Activated T-helper 1 cell treated with anti-CD3 and anti-CD28 coated beads, Interleukin-12 subunit alpha, Interleukin-12 subunit beta, Interleukin-2, Interleukin-4 antibody, amounts not matched to agents 30 ng/mL and 10 ng/mL and 1 ng/mL, durations not matched to agents 14 hours and 24 hours and 36 hours (primary cell): ENCODE results near the gene CNP. TPM values are rescaled to one million over a fixed set of nuclear protein-coding genes. Genes with fewer than 3 reads are reported as not detected.

Source experiments
- DNase-seq: peaks from one replicate; pipeline ENCODE4 v3.0.0; 2021; ENCODE audit warnings: low spot score
- H3K27ac Mint-ChIP-seq: one replicate; pipeline ENCODE4 v1.8.0; 2021; ENCODE audit warnings: mild to moderate bottlenecking, mixed read lengths
- H3K27me3 Mint-ChIP-seq: one replicate; pipeline ENCODE4 v1.8.0; 2022; ENCODE audit warnings: mild to moderate bottlenecking, moderate library complexity, mixed read lengths; ENCODE audit not compliant: insufficient read depth
- H3K36me3 Mint-ChIP-seq: one replicate; pipeline ENCODE4 v1.8.0; 2021; ENCODE audit warnings: low read depth, mixed read lengths
- H3K4me1 Mint-ChIP-seq: one replicate; pipeline ENCODE4 v1.8.0; 2021; ENCODE audit warnings: low read depth, mixed read lengths
- H3K4me3 Mint-ChIP-seq: one replicate; pipeline ENCODE4 v1.8.0; 2021; ENCODE audit warnings: mild to moderate bottlenecking, moderate library complexity, mixed read lengths
- H3K9me3 Mint-ChIP-seq: one replicate; pipeline ENCODE4 v1.8.0; 2021; ENCODE audit warnings: mixed read lengths
- intact Hi-C: fragments of 100-400 bp; cut with micrococcal nuclease; formaldehyde crosslinking; loops from one replicate; pipeline ENCODE4 v1.15.1; 2024
- total RNA-seq: library from RNA; stranded (reverse); gene quantifications from 2 replicates; pipeline ENCODE4 v1.2.3, GENCODE V29; 2022

The CNP gene
- total RNA-seq, result 89.1 and 89.8 TPM in 2 replicates

- H3K27ac Mint-ChIP-seq, result peak within 1 kb of the TSS; percentile 82
- H3K9me3 Mint-ChIP-seq, result no peaks in the 10 kb centered on the region
- peaks cover 29% of the 10 kb centered on the region for H3K4me1 Mint-ChIP-seq
- peak within 1 kb of the TSS; percentile 87 for H3K4me3 Mint-ChIP-seq
- no peaks in the 10 kb centered on the region for H3K27me3 Mint-ChIP-seq
- intact Hi-C loops, result loop anchor here (1.0 to 5.0 kb wide), 8 partner anchors 36 to 856 kb away; partner anchors contain the start of genes BECN1, DHX58, DNAJC7 and KLHL11
- H3K36me3 Mint-ChIP-seq, result peaks cover 10% of the 10 kb centered on the region
- DNase-seq, result peak; percentile 87
Observed at GRCh38 chr17:41966463-41967140, at the start of gene CNP. Gene CNP (plus strand): TSS chr17:41966795. CDS start chr17:41966885, 90 bp downstream.

GRCh38 chr17:41917192-41917591 lies 49.4 kb upstream of the CNP start:
- H3K4me1 Mint-ChIP-seq, result peaks cover 32% of the 10 kb centered on the region
- H3K27me3 Mint-ChIP-seq, result no peaks in the 10 kb centered on the region
- intact Hi-C loops, result loop anchor here (5.0 kb wide), 1 partner anchor 370 kb away; the partner anchor contains the start of gene STAT5A
- H3K9me3 Mint-ChIP-seq, result no peaks in the 10 kb centered on the region
- no peak for DNase-seq
- H3K4me3 Mint-ChIP-seq, result peak overlapping the region; percentile 95
- H3K36me3 Mint-ChIP-seq, result peaks cover 20% of the 10 kb centered on the region
- peak overlapping the region; percentile 71 for H3K27ac Mint-ChIP-seq

- Mint-ChIP-seq H3K4me3 (peak overlapping the region; percentile 95), H3K9me3 (no peaks in the 10 kb centered on the region), H3K4me1 (peaks cover 32% of the 10 kb centered on the region), H3K27me3 (no peaks in the 10 kb centered on the region), H3K36me3 (peaks cover 14% of the 10 kb centered on the region), H3K27ac (peak overlapping the region; percentile 71)
- intact Hi-C loops, result loop anchor here (2.0 to 5.0 kb wide), 4 partner anchors 195 to 370 kb away; partner anchors contain the start of genes DHX58, EIF1, RAB5C and STAT5A
- DNase-seq, result peak; percentile 13
Observed at GRCh38 chr17:41917679-41918313, 48.8 kb upstream of the CNP start.

- peak; percentile 98 for DNase-seq
Observed at GRCh38 chr17:41918314-41919164, 48.1 kb upstream of the CNP start, which contains the start of gene ACLY. Gene ACLY (minus strand): TSS chr17:41918951. CDS start chr17:41913873, 5,078 bp downstream.

GRCh38 chr17:41919165-41919817 lies 47.3 kb upstream of the CNP start:
- intact Hi-C loops, result loop anchor here (1.0 to 5.0 kb wide), 8 partner anchors 11 to 368 kb away; partner anchors contain the start of genes CNP, DHX58, DNAJC7 and EIF1
- no peak for DNase-seq

More at GRCh38 chr17:41918314-41919164, 48.1 kb upstream of the CNP start, which contains the start of gene ACLY:
- peak within 1 kb of the TSS; percentile 95 for H3K4me3 Mint-ChIP-seq
- no peaks in the 10 kb centered on the region for H3K9me3 Mint-ChIP-seq
- H3K4me1 Mint-ChIP-seq, result peaks cover 32% of the 10 kb centered on the region
- intact Hi-C loops, result loop anchor here (1.0 to 5.0 kb wide), 8 partner anchors 12 to 369 kb away; partner anchors contain the start of genes CNP, DHX58, DNAJC7 and EIF1
- H3K36me3 Mint-ChIP-seq, result peaks cover 10% of the 10 kb centered on the region
- H3K27me3 Mint-ChIP-seq, result no peaks in the 10 kb centered on the region
- peak within 1 kb of the TSS; percentile 90 for H3K27ac Mint-ChIP-seq

GRCh38 chr17:41919840-41920579 lies 46.6 kb upstream of the CNP start:
- Mint-ChIP-seq H3K9me3 (no peaks in the 10 kb centered on the region), H3K4me1 (peaks cover 21% of the 10 kb centered on the region), H3K36me3 (peaks cover 5% of the 10 kb centered on the region), H3K27me3 (no peaks in the 10 kb centered on the region), H3K4me3 (peak overlapping the region; percentile 95), H3K27ac (peak overlapping the region; percentile 28)
- DNase-seq, result no peak
- intact Hi-C loops, result loop anchor here (1.0 to 5.0 kb wide), 8 partner anchors 10 to 367 kb away; partner anchors contain the start of genes CNP, DHX58, DNAJC7 and EIF1

More at GRCh38 chr17:41919165-41919817, 47.3 kb upstream of the CNP start:
- Mint-ChIP-seq H3K36me3 (peaks cover 5% of the 10 kb centered on the region), H3K4me1 (peaks cover 28% of the 10 kb centered on the region), H3K9me3 (no peaks in the 10 kb centered on the region), H3K4me3 (peak overlapping the region; percentile 95), H3K27ac (peak overlapping the region; percentile 90), H3K27me3 (no peaks in the 10 kb centered on the region)

GRCh38 chr17:41920580-41920955 lies 46.0 kb upstream of the CNP start:
- H3K27me3 Mint-ChIP-seq, result no peaks in the 10 kb centered on the region
- DNase-seq, result no peak
- intact Hi-C loops, result no loop called here
- no peak overlapping the region for H3K27ac Mint-ChIP-seq
- peaks cover 15% of the 10 kb centered on the region for H3K4me1 Mint-ChIP-seq
- no peaks in the 10 kb centered on the region for H3K9me3 Mint-ChIP-seq
- H3K4me3 Mint-ChIP-seq, result peak overlapping the region; percentile 55
- peaks cover 6% of the 10 kb centered on the region for H3K36me3 Mint-ChIP-seq

GRCh38 chr17:41925991-41926590 lies 40.5 kb upstream of the CNP start:
- intact Hi-C loops, result no loop called here
- H3K36me3 Mint-ChIP-seq, result peaks cover 10% of the 10 kb centered on the region
- H3K4me1 Mint-ChIP-seq, result peaks cover 21% of the 10 kb centered on the region
- no peak overlapping the region for H3K4me3 Mint-ChIP-seq
- H3K27me3 Mint-ChIP-seq, result no peaks in the 10 kb centered on the region
- H3K27ac Mint-ChIP-seq, result no peak overlapping the region
- no peaks in the 10 kb centered on the region for H3K9me3 Mint-ChIP-seq
- DNase-seq, result no peak

- Mint-ChIP-seq H3K27me3 (no peaks in the 10 kb centered on the region), H3K9me3 (no peaks in the 10 kb centered on the region), H3K4me1 (peaks cover 35% of the 10 kb centered on the region), H3K27ac (peak overlapping the region; percentile 96), H3K4me3 (peak overlapping the region; percentile 97), H3K36me3 (peaks cover 10% of the 10 kb centered on the region)
- DNase-seq, result no peak
- intact Hi-C loops, result no loop called here
Observed at GRCh38 chr17:41928693-41929251, 37.8 kb upstream of the CNP start.

GRCh38 chr17:41930009-41930832 lies 36.4 kb upstream of the CNP start, which contains the start of gene ODAD4:
Gene ODAD4 (plus strand): TSS chr17:41930617. CDS start chr17:41930724, 107 bp downstream.
- no peaks in the 10 kb centered on the region for H3K9me3 Mint-ChIP-seq
- peaks cover 10% of the 10 kb centered on the region for H3K36me3 Mint-ChIP-seq
- H3K4me3 Mint-ChIP-seq, result peak within 1 kb of the TSS; percentile 97
- peaks cover 35% of the 10 kb centered on the region for H3K4me1 Mint-ChIP-seq
- intact Hi-C loops, result loop anchor here (1.0 to 5.0 kb wide), 5 partner anchors 11 to 457 kb away; partner anchors contain the start of genes CNP, DNAJC7, KLHL11 and STAT3
- no peaks in the 10 kb centered on the region for H3K27me3 Mint-ChIP-seq
- peak within 1 kb of the TSS; percentile 96 for H3K27ac Mint-ChIP-seq
- DNase-seq, result peak; percentile 95
